MCF 10A (cell line): ENCODE data around the gene LEUTX. TPM values are rescaled to one million over a fixed set of nuclear protein-coding genes. Genes with fewer than 3 reads are reported as not detected.
"Not testable (repeated sequence)": the region's sequence is repeated elsewhere in the genome, so short reads cannot be mapped to it uniquely, and the experiment has no call there.

ENCODE experiments used
- BruUV-seq: library from RNA; stranded (reverse); fragments of 400-500 nt; replicated peaks from 2 replicates; lab custom pipeline; 2021; lab: Mats Ljungman, UMichigan
- CTCF ChIA-PET: fragments of 300-600 bp; sonication (Branson Sonifier 250); formaldehyde crosslinking; extraction: SDS; loops from one replicate; lab custom pipeline; 2021; ENCODE audit warnings: antibody characterized with exemption, inconsistent platforms; lab: Yijun Ruan, JAX
- POLR2A ChIA-PET: fragments of 300-600, 350-650 bp; sonication (Branson Sonifier 250); formaldehyde crosslinking; extraction: SDS; loops from one replicate; lab custom pipeline; 2020; ENCODE audit warnings: antibody characterized with exemption, inconsistent platforms; lab: Yijun Ruan, JAX
- DNase-seq: peaks from one replicate; pipeline ENCODE4 v3.0.0-alpha.2; 2018; ENCODE audit not compliant: unreplicated experiment
- H3K27ac Mint-ChIP-seq: one replicate; pipeline ENCODE4 v1.8.0; 2022; ENCODE audit warnings: mild to moderate bottlenecking, low read depth, mixed read lengths; ENCODE audit not compliant: unreplicated experiment
- H3K27me3 Mint-ChIP-seq: one replicate; pipeline ENCODE4 v1.8.0; 2022; ENCODE audit warnings: mixed read lengths; ENCODE audit not compliant: insufficient read depth, unreplicated experiment
- H3K36me3 Mint-ChIP-seq: one replicate; pipeline ENCODE4 v1.8.0; 2022; ENCODE audit warnings: mild to moderate bottlenecking, moderate library complexity, mixed read lengths; ENCODE audit not compliant: insufficient read depth, unreplicated experiment
- H3K4me1 Mint-ChIP-seq: one replicate; pipeline ENCODE4 v1.8.0; 2022; ENCODE audit warnings: mixed read lengths; ENCODE audit not compliant: insufficient read depth, unreplicated experiment
- H3K4me3 Mint-ChIP-seq: one replicate; pipeline ENCODE4 v1.8.0; 2022; ENCODE audit warnings: mild to moderate bottlenecking, moderate library complexity, mixed read lengths; ENCODE audit not compliant: unreplicated experiment
- H3K9me3 Mint-ChIP-seq: one replicate; pipeline ENCODE4 v1.8.0; 2022; ENCODE audit warnings: mixed read lengths; ENCODE audit not compliant: unreplicated experiment
- intact Hi-C: fragments of 100-400 bp; cut with micrococcal nuclease; formaldehyde crosslinking; loops from 2 replicates; pipeline ENCODE4 v1.14.1; 2022
- total RNA-seq: library from RNA; stranded (reverse); gene quantifications from 2 replicates; pipeline ENCODE4 v1.2.3, GENCODE V29; 2022
- TF ChIP-seq, protein P1 (sequence below): fragments of 200-600 bp; IDR thresholded peaks from one replicate; pipeline ENCODE4 v1.8.0; 2022; ENCODE audit warnings: antibody characterized with exemption, mild to moderate bottlenecking; ENCODE audit not compliant: unreplicated experiment

LEUTX gene
- total RNA-seq, 1 experiment from 2014 or later = not detected

GRCh38 chr19:39754971-39755370 lies 23.7 kb upstream of the LEUTX start:
- Mint-ChIP-seq H3K27ac (no peak overlapping the region), H3K4me1 (no peaks in the 10 kb centered on the region), H3K9me3 (no peaks in the 10 kb centered on the region), H3K27me3 (peaks cover 15% of the 10 kb centered on the region), H3K36me3 (no peaks in the 10 kb centered on the region), H3K4me3 (no peak overlapping the region)
- no TSS peak for BruUV-seq
- ChIA-PET CTCF (interaction anchor here (0.6 to 1.4 kb wide), 4 partner anchors 10 to 131 kb away, joined by 3 to 5 read pairs (median 4); no protein-coding TSS in a partner anchor), POLR2A (interaction anchor here (0.5 kb wide), 1 partner anchor 1851 kb away, joined by 3 read pairs; no protein-coding TSS in a partner anchor)
- no peak for DNase-seq
- intact Hi-C loops = no loop called here
- TF ChIP-seq, protein P1, sequence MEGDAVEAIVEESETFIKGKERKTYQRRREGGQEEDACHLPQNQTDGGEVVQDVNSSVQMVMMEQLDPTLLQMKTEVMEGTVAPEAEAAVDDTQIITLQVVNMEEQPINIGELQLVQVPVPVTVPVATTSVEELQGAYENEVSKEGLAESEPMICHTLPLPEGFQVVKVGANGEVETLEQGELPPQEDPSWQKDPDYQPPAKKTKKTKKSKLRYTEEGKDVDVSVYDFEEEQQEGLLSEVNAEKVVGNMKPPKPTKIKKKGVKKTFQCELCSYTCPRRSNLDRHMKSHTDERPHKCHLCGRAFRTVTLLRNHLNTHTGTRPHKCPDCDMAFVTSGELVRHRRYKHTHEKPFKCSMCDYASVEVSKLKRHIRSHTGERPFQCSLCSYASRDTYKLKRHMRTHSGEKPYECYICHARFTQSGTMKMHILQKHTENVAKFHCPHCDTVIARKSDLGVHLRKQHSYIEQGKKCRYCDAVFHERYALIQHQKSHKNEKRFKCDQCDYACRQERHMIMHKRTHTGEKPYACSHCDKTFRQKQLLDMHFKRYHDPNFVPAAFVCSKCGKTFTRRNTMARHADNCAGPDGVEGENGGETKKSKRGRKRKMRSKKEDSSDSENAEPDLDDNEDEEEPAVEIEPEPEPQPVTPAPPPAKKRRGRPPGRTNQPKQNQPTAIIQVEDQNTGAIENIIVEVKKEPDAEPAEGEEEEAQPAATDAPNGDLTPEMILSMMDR = no peak

DNA sequence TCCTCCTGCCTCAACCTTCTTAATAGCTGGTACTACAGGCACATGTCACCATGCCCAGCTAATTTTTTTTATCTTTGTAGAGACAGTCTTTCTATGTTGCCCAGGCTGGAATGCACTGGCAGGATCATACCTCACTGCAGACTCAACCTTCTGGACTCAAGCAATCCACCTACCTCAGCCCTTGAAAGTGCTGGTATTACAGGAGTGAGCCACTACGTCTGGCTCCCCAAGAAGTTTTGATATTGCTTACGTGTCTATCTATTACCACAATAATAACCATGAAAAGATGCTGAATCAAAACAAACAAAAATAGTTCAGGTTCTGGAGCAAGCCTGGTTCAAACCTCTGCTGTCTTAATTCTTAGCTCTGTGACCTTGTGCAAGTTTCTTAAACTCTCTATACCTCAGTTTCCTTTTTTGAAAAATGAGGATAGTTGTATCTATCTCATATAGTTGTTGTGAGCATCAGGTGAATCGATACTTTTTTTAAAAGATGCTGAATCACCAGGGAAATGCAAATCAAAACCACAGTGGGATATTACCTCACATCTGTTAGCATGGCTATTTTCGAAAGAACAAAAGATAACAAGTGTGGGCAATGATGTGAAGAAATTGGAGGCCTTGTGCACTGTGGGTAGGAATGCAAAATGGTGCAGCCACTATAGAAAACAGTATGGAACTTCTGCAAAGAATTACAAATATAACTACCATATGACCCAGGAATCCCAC lies 19.0 kb upstream of the LEUTX start:
- ChIA-PET POLR2A (no interaction called here), CTCF (interaction anchor here (0.6 to 0.9 kb wide), 3 partner anchors 151 to 1348 kb away, joined by 3 to 4 read pairs (median 4); no protein-coding TSS in a partner anchor)
- no peak overlapping the region for H3K27ac Mint-ChIP-seq
- no peaks in the 10 kb centered on the region for H3K9me3 Mint-ChIP-seq
- H3K36me3 Mint-ChIP-seq = no peaks in the 10 kb centered on the region
- no peaks in the 10 kb centered on the region for H3K4me1 Mint-ChIP-seq
- no peak for DNase-seq
- peaks cover 33% of the 10 kb centered on the region for H3K27me3 Mint-ChIP-seq
- no TSS peak for BruUV-seq
- TF ChIP-seq, protein P1 = no peak
- intact Hi-C loops = no loop called here
- H3K4me3 Mint-ChIP-seq = no peak overlapping the region

GRCh38 chr19:39761851-39762250 lies 16.8 kb upstream of the LEUTX start:
- H3K27ac Mint-ChIP-seq, H3K4me3 Mint-ChIP-seq, BruUV-seq, POLR2A ChIA-PET, H3K9me3 Mint-ChIP-seq, intact Hi-C loops, H3K36me3 Mint-ChIP-seq, DNase-seq, CTCF ChIA-PET, H3K4me1 Mint-ChIP-seq: not testable (repeated sequence)
- peaks cover 33% of the 10 kb centered on the region for H3K27me3 Mint-ChIP-seq

DNA sequence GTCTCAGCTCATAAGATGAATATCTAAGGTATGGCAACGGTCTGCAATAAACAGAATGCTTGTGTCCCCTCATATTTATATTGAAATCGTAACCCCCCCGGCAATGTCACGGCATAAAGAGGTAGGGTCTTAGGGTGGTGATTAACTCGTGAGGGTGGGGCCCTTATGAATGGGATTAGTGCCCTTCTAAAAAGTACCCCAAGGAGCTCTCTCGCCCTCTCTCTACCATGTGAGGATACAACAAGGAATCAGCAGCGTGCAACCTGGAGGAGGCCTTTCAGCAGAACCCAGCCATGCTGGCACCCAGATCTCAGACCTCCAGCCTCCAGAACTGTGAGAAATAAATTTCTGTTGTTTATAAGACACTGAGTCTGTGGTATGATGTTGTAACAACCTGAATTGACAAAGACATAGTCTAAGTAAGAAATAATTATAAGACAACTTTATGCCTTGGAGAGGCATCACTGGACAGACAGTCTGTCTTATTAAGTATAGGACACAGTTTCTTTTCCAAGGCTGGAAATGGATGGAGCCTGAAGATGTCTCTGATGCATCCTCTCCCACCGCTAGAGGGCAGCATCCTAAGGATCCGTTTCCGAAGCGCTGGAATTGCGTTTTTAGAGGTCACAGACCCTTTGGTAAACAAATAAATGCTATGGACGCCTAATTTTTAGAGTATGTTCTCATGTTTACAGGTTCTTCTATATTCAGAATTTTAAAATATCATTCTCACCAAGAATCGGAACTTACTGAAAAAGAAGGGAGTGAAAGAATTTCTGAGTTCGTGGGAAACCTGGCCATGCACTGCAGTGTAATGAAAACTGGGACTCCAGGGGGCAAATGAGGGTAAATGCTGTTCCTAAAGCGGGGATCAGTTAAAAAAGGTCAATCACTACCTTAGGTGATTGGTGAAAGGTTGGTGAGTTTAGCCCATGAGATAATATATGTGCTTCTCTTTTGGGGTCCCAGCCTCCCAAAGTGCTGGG lies 13.3 kb upstream of the LEUTX start:
- H3K9me3 Mint-ChIP-seq = no peaks in the 10 kb centered on the region
- H3K4me3 Mint-ChIP-seq = no peak overlapping the region
- TF ChIP-seq, protein P1 = peak; percentile 75
- CTCF ChIA-PET = interaction anchor here (0.6 to 2.5 kb wide), 17 partner anchors 10 to 456 kb away, joined by 3 to 11 read pairs (median 4); no protein-coding TSS in a partner anchor
- DNase-seq = peak; percentile 66
- H3K36me3 Mint-ChIP-seq = no peaks in the 10 kb centered on the region
- POLR2A ChIA-PET = no interaction called here
- no peaks in the 10 kb centered on the region for H3K4me1 Mint-ChIP-seq
- peaks cover 24% of the 10 kb centered on the region for H3K27me3 Mint-ChIP-seq
- intact Hi-C loops = loop anchor here (5.0 kb wide), 1 partner anchor 77 kb away; no protein-coding TSS in a partner anchor
- BruUV-seq = no TSS peak
- H3K27ac Mint-ChIP-seq = no peak overlapping the region
